Epithelial cell of proximal tubule (primary cell): ENCODE measurements around the gene MRPL28. TPM values are rescaled to one million over a fixed set of nuclear protein-coding genes. Genes with fewer than 3 reads are reported as not detected.

Experiments used
- DNase-seq: peaks from one replicate; pipeline ENCODE4 v3.0.0-alpha.2; 2011; ENCODE audit warnings: low read depth
- H3K4me3 ChIP-seq: 2 replicates; pipeline ENCODE4 v1.5.1; 2011; ENCODE audit warnings: low read depth, mild to moderate bottlenecking, low read length
- total RNA-seq: library from RNA; depleted of rRNA; stranded (reverse); fragments of >200 nt; gene quantifications from 2 replicates; pipeline ENCODE4 v1.2.3, GENCODE V29; 2015
- TF ChIP-seq, protein P1 (sequence below): conservative IDR thresholded peaks from 2 replicates; pipeline ENCODE4 v1.5.1; 2012; ENCODE audit warnings: low read depth, mild to moderate bottlenecking, low read length

The MRPL28 gene
- total RNA-seq, 1 donor from 2014 or later = 188 TPM

DNA sequence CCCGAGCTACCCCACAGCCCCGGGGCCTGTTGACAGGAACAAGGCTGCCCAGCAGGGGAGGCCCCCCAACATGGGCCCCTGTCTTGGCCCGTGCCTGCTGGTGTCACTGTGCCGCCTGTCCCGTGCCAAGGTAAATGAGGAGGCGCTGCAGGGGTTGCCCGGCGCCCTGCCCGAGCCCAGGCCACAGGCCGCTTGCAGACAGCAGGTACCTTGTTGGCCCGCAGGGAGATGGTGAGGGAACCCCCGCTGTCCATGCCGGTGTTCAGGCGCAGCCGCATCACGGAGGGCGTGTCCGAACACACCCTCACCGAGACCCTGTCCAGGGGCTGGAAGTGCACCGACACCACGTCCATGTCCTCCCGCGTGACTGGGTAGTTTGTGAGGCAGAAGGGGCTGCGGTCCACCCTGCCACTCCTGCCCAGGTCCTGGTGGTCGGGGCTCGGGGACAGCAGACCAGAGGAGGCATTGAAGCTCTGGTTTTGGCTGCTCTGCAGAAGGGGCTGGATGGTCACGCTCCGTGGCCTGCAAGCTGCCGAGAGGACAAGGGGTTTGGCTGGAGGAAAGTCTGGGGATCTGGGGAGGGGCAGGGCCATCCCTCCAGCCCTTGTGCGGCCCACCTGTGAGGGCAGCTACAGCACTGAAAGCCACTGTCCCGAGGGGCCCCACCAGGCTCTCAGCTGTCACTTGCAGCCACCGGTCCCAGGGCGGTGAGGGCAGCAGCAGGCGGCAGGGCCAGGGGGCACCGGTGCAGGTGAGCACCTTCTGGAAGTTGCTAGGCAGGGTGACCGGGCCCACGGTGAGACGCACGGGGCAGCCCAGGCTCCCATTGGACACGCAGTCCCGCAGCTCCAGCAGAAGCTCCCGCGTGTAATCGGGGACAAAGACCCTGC is 5.8 kb upstream of the MRPL28 start:
- no peak for DNase-seq
- no peak overlapping the region for H3K4me3 ChIP-seq
- TF ChIP-seq, protein P1, sequence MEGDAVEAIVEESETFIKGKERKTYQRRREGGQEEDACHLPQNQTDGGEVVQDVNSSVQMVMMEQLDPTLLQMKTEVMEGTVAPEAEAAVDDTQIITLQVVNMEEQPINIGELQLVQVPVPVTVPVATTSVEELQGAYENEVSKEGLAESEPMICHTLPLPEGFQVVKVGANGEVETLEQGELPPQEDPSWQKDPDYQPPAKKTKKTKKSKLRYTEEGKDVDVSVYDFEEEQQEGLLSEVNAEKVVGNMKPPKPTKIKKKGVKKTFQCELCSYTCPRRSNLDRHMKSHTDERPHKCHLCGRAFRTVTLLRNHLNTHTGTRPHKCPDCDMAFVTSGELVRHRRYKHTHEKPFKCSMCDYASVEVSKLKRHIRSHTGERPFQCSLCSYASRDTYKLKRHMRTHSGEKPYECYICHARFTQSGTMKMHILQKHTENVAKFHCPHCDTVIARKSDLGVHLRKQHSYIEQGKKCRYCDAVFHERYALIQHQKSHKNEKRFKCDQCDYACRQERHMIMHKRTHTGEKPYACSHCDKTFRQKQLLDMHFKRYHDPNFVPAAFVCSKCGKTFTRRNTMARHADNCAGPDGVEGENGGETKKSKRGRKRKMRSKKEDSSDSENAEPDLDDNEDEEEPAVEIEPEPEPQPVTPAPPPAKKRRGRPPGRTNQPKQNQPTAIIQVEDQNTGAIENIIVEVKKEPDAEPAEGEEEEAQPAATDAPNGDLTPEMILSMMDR = no peak

DNA sequence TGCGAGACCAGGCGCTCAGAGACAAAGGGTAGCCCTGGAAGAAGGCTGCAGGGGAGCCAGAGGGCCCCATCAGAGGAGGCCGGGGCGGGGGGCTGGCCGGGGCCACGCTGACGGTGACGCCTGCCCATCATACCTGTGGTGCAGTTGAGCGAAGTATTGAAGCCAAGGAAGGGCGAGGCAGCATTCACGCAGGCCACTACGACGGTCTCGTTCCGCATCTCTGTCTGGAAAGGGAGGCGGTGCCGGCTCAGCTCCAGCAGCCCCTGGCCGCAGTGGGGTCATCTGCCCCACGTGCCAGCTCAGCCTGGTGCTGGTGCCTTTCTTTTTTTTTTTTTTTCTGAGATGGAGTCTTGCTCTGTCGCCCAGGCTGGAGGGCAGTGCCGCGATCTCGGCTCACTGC is 4.9 kb upstream of the MRPL28 start:
- H3K4me3 ChIP-seq = no peak overlapping the region
- no peak for DNase-seq
- TF ChIP-seq, protein P1 = no peak

DNA sequence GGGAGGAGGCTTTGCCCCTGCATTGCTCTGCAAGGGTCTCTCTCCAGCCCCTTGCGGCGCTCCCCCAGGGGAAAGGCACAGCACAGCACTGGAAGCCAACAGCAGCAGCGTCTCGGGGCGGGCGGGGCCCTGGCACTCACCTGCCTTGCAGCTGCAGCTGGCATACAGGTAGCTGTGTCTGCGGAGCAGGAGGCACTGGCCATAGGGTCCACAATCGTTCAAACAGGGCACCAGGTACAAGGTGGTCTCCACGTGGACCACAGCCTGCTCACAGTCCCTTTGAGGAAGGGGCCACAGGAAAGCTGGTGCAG is 4.2 kb upstream of the MRPL28 start:
- no peak overlapping the region for H3K4me3 ChIP-seq
- DNase-seq = no peak
- TF ChIP-seq, protein P1 = no peak

DNA sequence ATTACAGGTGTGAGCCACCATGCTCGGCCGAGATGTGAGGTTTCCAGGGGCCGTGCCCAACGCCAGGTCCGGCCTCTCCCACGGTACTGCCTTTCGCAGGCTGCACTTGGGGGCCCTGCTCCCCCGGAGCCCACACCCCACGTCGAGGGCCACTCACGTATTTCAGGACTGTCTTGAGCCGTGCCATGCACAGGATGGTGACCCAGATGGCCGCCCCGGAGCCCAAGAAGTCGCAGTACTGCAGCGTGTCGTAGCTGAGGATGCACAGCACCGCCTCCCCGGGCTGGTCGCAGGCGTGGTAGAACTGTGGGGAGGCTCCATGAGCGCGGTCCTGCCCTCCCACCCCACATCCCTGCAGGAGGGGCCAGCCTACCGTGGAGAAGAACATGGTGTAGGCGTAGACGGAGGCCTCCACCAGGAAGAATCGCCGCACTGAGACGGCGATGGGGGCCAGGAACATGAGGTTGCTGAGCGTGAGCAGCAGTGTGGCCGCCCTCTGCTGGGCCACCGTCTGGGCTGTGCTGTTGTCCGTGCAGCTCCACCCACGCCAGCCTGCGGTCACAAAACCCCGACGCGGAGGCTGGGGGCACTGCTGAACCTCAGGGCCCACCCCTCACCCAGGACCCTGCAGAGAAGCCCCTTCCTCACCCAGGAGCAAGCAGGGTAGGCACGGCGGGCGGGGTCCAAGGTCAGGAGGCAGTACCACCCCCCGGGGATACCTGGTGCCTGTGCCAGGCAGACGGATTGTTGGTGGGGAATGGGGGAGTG is 3.7 kb upstream of the MRPL28 start:
- no peak overlapping the region for H3K4me3 ChIP-seq
- TF ChIP-seq, protein P1 = no peak
- no peak for DNase-seq

DNA sequence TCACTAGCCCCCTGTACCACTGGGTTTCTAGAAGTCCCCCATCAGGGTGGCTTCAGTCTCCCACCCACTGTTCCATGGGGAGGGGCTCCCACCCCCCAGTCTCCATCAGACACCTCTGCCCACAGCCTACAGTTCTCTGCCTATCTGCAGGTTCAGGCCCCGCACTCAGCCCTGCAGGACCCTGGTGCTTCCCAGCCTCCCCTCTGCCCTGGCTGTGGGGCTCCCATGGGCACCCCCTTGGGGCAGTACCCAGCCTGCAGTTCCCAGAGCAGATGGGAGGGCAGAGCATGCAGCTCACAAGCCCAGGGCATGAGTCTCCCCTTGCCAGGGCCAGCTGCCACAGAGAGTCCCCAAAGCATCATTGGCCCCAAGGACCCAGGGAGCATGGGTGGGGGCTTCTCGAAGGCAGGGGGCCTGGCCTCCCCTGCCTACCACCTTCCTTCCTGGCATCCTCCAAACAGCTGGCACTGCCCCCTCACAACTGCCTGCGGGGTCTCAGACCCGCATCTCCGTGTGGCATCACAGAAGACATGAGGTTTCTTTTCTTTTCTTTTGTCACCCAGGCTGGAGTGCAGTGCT is 2.8 kb upstream of the MRPL28 start:
- TF ChIP-seq, protein P1 = no peak
- DNase-seq = no peak
- H3K4me3 ChIP-seq = no peak overlapping the region

DNA sequence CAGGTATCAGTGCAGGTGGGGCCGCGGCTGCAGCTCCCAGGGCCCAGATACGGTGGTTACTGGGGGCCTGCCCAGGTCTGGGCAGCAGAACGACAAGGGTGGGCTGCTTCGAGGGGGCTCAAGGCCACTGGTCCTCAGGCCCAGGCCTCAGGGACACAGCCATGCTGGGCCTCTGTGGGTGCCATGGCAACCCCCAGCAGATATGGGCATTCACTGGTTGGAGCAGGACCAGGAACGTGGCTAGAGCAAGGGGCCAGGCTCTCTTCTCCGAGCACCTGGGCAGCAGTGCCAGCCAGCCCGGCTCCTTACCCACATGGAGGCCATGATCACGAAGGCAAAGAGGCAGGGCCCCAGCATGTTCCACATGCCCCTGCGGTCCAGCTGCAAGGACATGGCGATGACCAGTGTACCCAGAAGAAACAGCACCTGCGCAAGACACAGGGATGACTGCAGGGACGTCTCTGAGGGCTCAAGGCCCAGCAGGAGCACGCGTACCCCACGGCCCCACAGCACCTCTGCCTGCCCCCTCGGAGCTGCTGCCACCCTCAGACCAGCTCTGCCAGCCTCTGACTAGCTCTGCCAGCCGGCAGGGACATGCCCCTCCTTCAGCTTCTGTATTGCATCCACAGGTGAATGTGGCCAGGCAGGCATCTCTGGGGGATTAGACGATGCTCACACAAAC is 2.1 kb upstream of the MRPL28 start:
- TF ChIP-seq, protein P1 = no peak
- H3K4me3 ChIP-seq = no peak overlapping the region
- no peak for DNase-seq
